ENCODE data around the gene THSD4.

THSD4 gene

GRCh38 chr15:71219101-71219500 is 103.8 kb downstream of the THSD4 start:
- no peak overlapping the region; the same call in 1 of the 2 replicates for H3K27ac ChIP-seq

GRCh38 chr15:71219645-71220044 is 104.4 kb downstream of the THSD4 start:
- TF ChIP-seq ZFX (IDR thresholded peaks at IDR 0.05): no peak
- TF ChIP-seq, protein P1, sequence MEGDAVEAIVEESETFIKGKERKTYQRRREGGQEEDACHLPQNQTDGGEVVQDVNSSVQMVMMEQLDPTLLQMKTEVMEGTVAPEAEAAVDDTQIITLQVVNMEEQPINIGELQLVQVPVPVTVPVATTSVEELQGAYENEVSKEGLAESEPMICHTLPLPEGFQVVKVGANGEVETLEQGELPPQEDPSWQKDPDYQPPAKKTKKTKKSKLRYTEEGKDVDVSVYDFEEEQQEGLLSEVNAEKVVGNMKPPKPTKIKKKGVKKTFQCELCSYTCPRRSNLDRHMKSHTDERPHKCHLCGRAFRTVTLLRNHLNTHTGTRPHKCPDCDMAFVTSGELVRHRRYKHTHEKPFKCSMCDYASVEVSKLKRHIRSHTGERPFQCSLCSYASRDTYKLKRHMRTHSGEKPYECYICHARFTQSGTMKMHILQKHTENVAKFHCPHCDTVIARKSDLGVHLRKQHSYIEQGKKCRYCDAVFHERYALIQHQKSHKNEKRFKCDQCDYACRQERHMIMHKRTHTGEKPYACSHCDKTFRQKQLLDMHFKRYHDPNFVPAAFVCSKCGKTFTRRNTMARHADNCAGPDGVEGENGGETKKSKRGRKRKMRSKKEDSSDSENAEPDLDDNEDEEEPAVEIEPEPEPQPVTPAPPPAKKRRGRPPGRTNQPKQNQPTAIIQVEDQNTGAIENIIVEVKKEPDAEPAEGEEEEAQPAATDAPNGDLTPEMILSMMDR (conservative IDR thresholded peaks at IDR 0.05): no peak
- H3K27ac ChIP-seq: no peak overlapping the region

More at GRCh38 chr15:71219101-71219500, 103.8 kb downstream of the THSD4 start:
- no peak for TF ChIP-seq ZFX (IDR thresholded peaks at IDR 0.05)
- TF ChIP-seq, protein P1 (conservative IDR thresholded peaks at IDR 0.05): no peak

DNA sequence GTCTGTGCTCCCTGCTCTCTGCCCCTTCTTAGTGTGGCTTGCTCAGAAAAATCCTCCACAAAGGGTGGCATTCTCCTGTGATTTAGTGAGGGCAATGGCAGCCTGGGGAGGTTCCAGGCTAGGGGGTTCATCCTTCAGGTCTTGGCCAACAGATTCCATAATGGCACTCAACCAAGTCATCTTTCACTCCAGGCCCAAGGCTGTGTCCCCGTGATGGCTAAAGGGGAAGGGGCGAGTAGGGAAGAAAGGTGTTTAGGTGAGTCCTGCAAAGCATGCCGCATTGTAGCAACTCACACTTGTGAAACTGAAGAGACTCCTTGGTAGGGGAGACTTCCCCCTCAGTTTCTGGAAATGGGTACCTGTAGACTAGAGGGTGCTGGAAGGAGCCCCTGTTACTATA is 105.6 kb downstream of the THSD4 start:
- H3K27ac ChIP-seq: no peak overlapping the region
- TF ChIP-seq, protein P1 (conservative IDR thresholded peaks at IDR 0.05): no peak
- no peak for TF ChIP-seq ZFX (IDR thresholded peaks at IDR 0.05)

- no peak overlapping the region for H3K27ac ChIP-seq
These were observed 106.1 kb downstream of the THSD4 start for GRCh38 chr15:71221417-71221816.

GRCh38 chr15:71223516-71223915 is 108.2 kb downstream of the THSD4 start:
- TF ChIP-seq, protein P1 (conservative IDR thresholded peaks at IDR 0.05): no peak
- TF ChIP-seq ZFX (IDR thresholded peaks at IDR 0.05): no peak
- H3K27ac ChIP-seq: no peak overlapping the region

More at GRCh38 chr15:71221417-71221816, 106.1 kb downstream of the THSD4 start:
- no peak for TF ChIP-seq ZFX (IDR thresholded peaks at IDR 0.05)
- TF ChIP-seq, protein P1 (conservative IDR thresholded peaks at IDR 0.05): no peak

DNA sequence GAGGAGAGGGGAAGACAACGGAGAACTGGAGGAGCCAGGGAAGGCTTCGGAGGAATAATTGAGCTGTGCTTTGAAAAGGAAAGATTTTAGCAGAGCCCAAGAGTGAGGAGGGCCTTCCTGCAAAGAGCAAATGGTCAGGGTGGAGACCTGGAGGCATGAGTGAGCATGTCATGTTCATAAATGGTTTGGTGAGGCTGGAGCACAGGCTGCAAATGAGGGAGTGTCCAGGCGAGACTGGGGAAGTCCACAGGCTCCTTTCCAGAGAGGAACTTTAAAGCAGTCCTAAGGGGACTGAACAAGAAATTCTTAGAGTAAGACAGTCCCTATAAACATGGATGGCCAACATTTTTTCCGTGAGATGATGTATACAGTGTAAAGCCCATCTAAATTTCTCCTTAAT is 108.8 kb downstream of the THSD4 start:
- no peak overlapping the region for H3K27ac ChIP-seq

GRCh38 chr15:71225851-71226250 is 110.6 kb downstream of the THSD4 start:
- no peak for TF ChIP-seq ZFX (IDR thresholded peaks at IDR 0.05)
- TF ChIP-seq, protein P1 (conservative IDR thresholded peaks at IDR 0.05): no peak
- no peak overlapping the region for H3K27ac ChIP-seq

More for the DNA sequence above, 108.8 kb downstream of the THSD4 start:
- TF ChIP-seq ZFX (IDR thresholded peaks at IDR 0.05): no peak
- TF ChIP-seq, protein P1 (conservative IDR thresholded peaks at IDR 0.05): no peak

All from C4-2B (cell line).